GM21515 (cell line): ENCODE data around the gene HAUS2.
"Not testable (repeated sequence)": the region's sequence is repeated elsewhere in the genome, so short reads cannot be mapped to it uniquely, and the experiment has no call there.

Source experiments
- ATAC-seq: cut with Tn5 transposase; IDR thresholded peaks from one replicate; pipeline ENCODE4 v1.9.1; 2021; ENCODE audit not compliant: unreplicated experiment

HAUS2 gene

GRCh38 chr15:42575188-42576039 is 26.8 kb downstream of the HAUS2 start, which contains the start of gene STARD9:
Gene STARD9, plus strand, starts transcription at chr15:42575606. Its CDS starts 110 bp downstream, at chr15:42575716.
- ATAC-seq = peak; percentile 85

- ATAC-seq = no peak
These were observed 27.5 kb downstream of the HAUS2 start for GRCh38 chr15:42576040-42576594.

GRCh38 chr15:42576776-42577175 is 28.1 kb downstream of the HAUS2 start:
- no peak for ATAC-seq

- ATAC-seq = no peak
These were observed 28.9 kb downstream of the HAUS2 start for GRCh38 chr15:42577514-42578031.

GRCh38 chr15:42578984-42579537 is 30.4 kb downstream of the HAUS2 start:
- ATAC-seq = no peak

GRCh38 chr15:42581272-42581730 is 32.7 kb downstream of the HAUS2 start:
- ATAC-seq = peak; percentile 70

GRCh38 chr15:42582569-42583375 is 34.1 kb downstream of the HAUS2 start:
- ATAC-seq = no peak

- ATAC-seq = no peak
These were observed 35.6 kb downstream of the HAUS2 start for GRCh38 chr15:42584031-42584765.

GRCh38 chr15:42590619-42591237 is 42.1 kb downstream of the HAUS2 start:
- no peak for ATAC-seq

GRCh38 chr15:42591238-42591934 is 42.7 kb downstream of the HAUS2 start:
- ATAC-seq = no peak

GRCh38 chr15:42592716-42593115 is 44.1 kb downstream of the HAUS2 start:
- ATAC-seq = no peak

GRCh38 chr15:42593143-42593542 is 44.5 kb downstream of the HAUS2 start:
- ATAC-seq = no peak

GRCh38 chr15:42594095-42594494 is 45.5 kb downstream of the HAUS2 start:
- ATAC-seq = no peak

- ATAC-seq = no peak
These were observed 47.1 kb downstream of the HAUS2 start for GRCh38 chr15:42595626-42596240.

- not testable (repeated sequence) for ATAC-seq
These were observed 52.7 kb downstream of the HAUS2 start for GRCh38 chr15:42601316-42601715.

GRCh38 chr15:42602501-42602900 is 53.9 kb downstream of the HAUS2 start:
- ATAC-seq = no peak

- ATAC-seq = no peak
These were observed 55.3 kb downstream of the HAUS2 start for GRCh38 chr15:42603978-42604377.

- no peak for ATAC-seq
These were observed 56.5 kb downstream of the HAUS2 start for GRCh38 chr15:42604894-42605744.
